ENCODE data around the gene TSNAX. TPM values are rescaled to one million over a fixed set of nuclear protein-coding genes. Genes with fewer than 3 reads are reported as not detected.

TSNAX gene
- total and polyA plus RNA-seq, 4 donors, result 12.8 to 25.4 (median 19.6) TPM

DNA sequence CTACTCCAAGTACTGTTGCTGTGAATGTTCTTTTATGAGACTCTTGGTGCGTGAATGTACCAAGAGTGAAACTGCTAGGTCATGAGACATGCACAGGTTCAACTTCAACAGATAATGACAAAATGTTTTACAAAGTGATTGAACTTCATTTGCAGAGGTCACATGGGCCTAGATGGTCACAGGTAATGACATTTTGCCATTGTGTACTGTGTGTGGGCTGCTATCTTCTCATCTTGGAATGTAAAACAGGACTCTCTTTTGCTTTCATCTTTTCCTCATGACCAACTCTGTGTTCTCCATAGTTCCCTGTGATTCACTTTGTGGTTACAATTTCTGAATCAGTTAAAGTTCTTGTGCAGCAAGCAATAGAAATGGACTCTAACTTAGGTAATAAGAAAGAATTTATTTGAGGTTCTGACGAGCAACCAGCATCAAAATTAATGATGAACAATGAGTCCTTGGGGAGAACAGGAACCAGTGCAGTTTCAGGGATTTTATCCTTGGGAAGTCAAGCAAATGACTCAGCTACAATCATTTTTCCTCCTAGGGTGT, 16.2 kb upstream of the TSNAX start:
- H3K4me1 ChIP-seq (ENCODE audit: control insufficient read depth in 4 of 4, insufficient read depth in 4 of 4, low read length in 3 of 4), result no peaks in the 10 kb centered on the region
- no peak overlapping the region for H3K27ac ChIP-seq (ENCODE audit: low read depth in 1 of 2, low read length in 2 of 2)
- TF ChIP-seq, protein P1, sequence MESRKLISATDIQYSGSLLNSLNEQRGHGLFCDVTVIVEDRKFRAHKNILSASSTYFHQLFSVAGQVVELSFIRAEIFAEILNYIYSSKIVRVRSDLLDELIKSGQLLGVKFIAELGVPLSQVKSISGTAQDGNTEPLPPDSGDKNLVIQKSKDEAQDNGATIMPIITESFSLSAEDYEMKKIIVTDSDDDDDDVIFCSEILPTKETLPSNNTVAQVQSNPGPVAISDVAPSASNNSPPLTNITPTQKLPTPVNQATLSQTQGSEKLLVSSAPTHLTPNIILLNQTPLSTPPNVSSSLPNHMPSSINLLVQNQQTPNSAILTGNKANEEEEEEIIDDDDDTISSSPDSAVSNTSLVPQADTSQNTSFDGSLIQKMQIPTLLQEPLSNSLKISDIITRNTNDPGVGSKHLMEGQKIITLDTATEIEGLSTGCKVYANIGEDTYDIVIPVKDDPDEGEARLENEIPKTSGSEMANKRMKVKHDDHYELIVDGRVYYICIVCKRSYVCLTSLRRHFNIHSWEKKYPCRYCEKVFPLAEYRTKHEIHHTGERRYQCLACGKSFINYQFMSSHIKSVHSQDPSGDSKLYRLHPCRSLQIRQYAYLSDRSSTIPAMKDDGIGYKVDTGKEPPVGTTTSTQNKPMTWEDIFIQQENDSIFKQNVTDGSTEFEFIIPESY (IDR thresholded peaks at IDR 0.05), result no peak
- no peak for TF ChIP-seq RAD21 (IDR thresholded peaks at IDR 0.05)
- TF ChIP-seq FOXA2 (IDR thresholded peaks at IDR 0.05), result no peak
- TF ChIP-seq RXRA (IDR thresholded peaks at IDR 0.05), result no peak
- TF ChIP-seq JUND (IDR thresholded peaks at IDR 0.05), result no peak
- no peak for TF ChIP-seq HNF4G (IDR thresholded peaks at IDR 0.05)
- no peak for TF ChIP-seq EGR1 (IDR thresholded peaks at IDR 0.05; ENCODE audit: low read depth in 2 of 2)
- no peak for TF ChIP-seq ATF3 (IDR thresholded peaks at IDR 0.05)
- no peak overlapping the region for H3K9ac ChIP-seq (ENCODE audit: low read depth in 1 of 2, low read length in 2 of 2)
- DNase-seq (ENCODE audit: low spot score), result no peak
- H3K27me3 ChIP-seq (ENCODE audit: control insufficient read depth in 4 of 4, insufficient read depth in 4 of 4, low read length in 3 of 4), result no peaks in the 10 kb centered on the region
- H3K36me3 ChIP-seq (ENCODE audit: control insufficient read depth in 4 of 4, insufficient read depth in 3 of 4, low read depth in 1 of 4, low read length in 3 of 4), result no peaks in the 10 kb centered on the region
- H3K4me3 ChIP-seq (ENCODE audit: low read depth in 1 of 3, low read length in 3 of 3), result no peak overlapping the region
- WGBS, result 93% methylated on average over 2 of the region's 2 CpGs
- no peaks in the 10 kb centered on the region for H3K9me3 ChIP-seq (ENCODE audit: control insufficient read depth in 4 of 4, low read length in 3 of 4)

GRCh38 chr1:231515748-231516147, 12.7 kb upstream of the TSNAX start:
- WGBS, result 78% methylated on average over 2 of the region's 2 CpGs
- no peaks in the 10 kb centered on the region for H3K4me1 ChIP-seq (ENCODE audit: control insufficient read depth in 4 of 4, insufficient read depth in 4 of 4, low read length in 3 of 4)
- no peak for TF ChIP-seq FOXA1 (IDR thresholded peaks at IDR 0.05)
- no peak for TF ChIP-seq NR2F2 (IDR thresholded peaks at IDR 0.05)
- TF ChIP-seq FOXA2 (IDR thresholded peaks at IDR 0.05), result no peak
- TF ChIP-seq RAD21 (IDR thresholded peaks at IDR 0.05), result no peak
- no peak for TF ChIP-seq YY1 (IDR thresholded peaks at IDR 0.05)
- no peak for TF ChIP-seq HNF4G (IDR thresholded peaks at IDR 0.05)
- TF ChIP-seq GABPA (IDR thresholded peaks at IDR 0.05 in 1 of 2, conservative IDR thresholded peaks at IDR 0.05 in 1 of 2), result no peak
- H3K27me3 ChIP-seq (ENCODE audit: control insufficient read depth in 4 of 4, insufficient read depth in 4 of 4, low read length in 3 of 4), result no peaks in the 10 kb centered on the region
- H3K4me3 ChIP-seq (ENCODE audit: low read depth in 1 of 3, low read length in 3 of 3), result no peak overlapping the region
- no peak for DNase-seq (ENCODE audit: low spot score)
- no peaks in the 10 kb centered on the region for H3K36me3 ChIP-seq (ENCODE audit: control insufficient read depth in 4 of 4, insufficient read depth in 3 of 4, low read depth in 1 of 4, low read length in 3 of 4)
- no peak overlapping the region for H3K9ac ChIP-seq (ENCODE audit: low read depth in 1 of 2, low read length in 2 of 2)
- H3K9me3 ChIP-seq (ENCODE audit: control insufficient read depth in 4 of 4, low read length in 3 of 4), result no peaks in the 10 kb centered on the region
- H3K27ac ChIP-seq (ENCODE audit: low read depth in 1 of 2, low read length in 2 of 2), result no peak overlapping the region

DNA sequence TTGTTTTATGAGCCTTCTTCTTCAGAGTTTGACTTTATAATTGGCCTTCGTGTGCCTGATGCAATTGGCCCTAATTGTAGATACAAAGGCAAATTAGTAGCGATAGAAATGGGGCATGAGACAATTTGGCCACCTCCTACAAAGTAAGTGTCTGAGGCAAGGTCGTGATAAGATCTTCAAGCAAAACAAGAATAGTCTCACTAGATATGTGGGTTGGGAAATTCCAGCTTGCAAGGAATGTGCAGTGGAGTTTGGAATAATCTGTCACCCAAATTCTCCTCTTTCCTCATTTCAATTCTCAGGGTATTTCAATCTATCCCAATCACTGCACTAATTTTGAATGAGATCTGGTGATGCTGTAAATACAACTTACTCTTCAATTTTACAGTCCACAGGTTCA, 11.4 kb upstream of the TSNAX start:
- H3K36me3 ChIP-seq (ENCODE audit: control insufficient read depth in 4 of 4, insufficient read depth in 3 of 4, low read depth in 1 of 4, low read length in 3 of 4), result no peaks in the 10 kb centered on the region
- no peak overlapping the region for H3K27ac ChIP-seq (ENCODE audit: low read depth in 1 of 2, low read length in 2 of 2)
- WGBS, result 66% methylated on average over 3 of the region's 3 CpGs
- no peaks in the 10 kb centered on the region for H3K27me3 ChIP-seq (ENCODE audit: control insufficient read depth in 4 of 4, insufficient read depth in 4 of 4, low read length in 3 of 4)
- H3K9me3 ChIP-seq (ENCODE audit: control insufficient read depth in 4 of 4, low read length in 3 of 4), result no peaks in the 10 kb centered on the region
- no peak overlapping the region for H3K9ac ChIP-seq (ENCODE audit: low read depth in 1 of 2, low read length in 2 of 2)
- H3K4me1 ChIP-seq (ENCODE audit: control insufficient read depth in 4 of 4, insufficient read depth in 4 of 4, low read length in 3 of 4), result no peaks in the 10 kb centered on the region
- no peak overlapping the region for H3K4me3 ChIP-seq (ENCODE audit: low read depth in 1 of 3, low read length in 3 of 3)
- no peak for DNase-seq (ENCODE audit: low spot score)
- no peak for TF ChIP-seq EGR1 (IDR thresholded peaks at IDR 0.05; ENCODE audit: low read depth in 2 of 2)
- TF ChIP-seq NR2F2 (IDR thresholded peaks at IDR 0.05), result no peak
- TF ChIP-seq JUND (IDR thresholded peaks at IDR 0.05), result no peak
- TF ChIP-seq HNF4G (IDR thresholded peaks at IDR 0.05), result no peak
- TF ChIP-seq TAF1 (conservative IDR thresholded peaks at IDR 0.05), result no peak
- no peak for TF ChIP-seq MAX (IDR thresholded peaks at IDR 0.05)
- TF ChIP-seq RXRA (IDR thresholded peaks at IDR 0.05), result no peak
- TF ChIP-seq, protein P1 (IDR thresholded peaks at IDR 0.05), result no peak
- TF ChIP-seq FOXA1 (IDR thresholded peaks at IDR 0.05), result no peak
- no peak for TF ChIP-seq FOXA2 (IDR thresholded peaks at IDR 0.05)
- no peak for TF ChIP-seq GABPA (IDR thresholded peaks at IDR 0.05 in 1 of 2, conservative IDR thresholded peaks at IDR 0.05 in 1 of 2)

Measured in liver (tissue), 9 donors.